ENCODE results near the gene IFI44. TPM values are rescaled to one million over a fixed set of nuclear protein-coding genes. Genes with fewer than 3 reads are reported as not detected.

IFI44 gene
- total and polyA plus RNA-seq, 2 experiments from 2014 or later: not detected

GRCh38 chr1:78601068-78601467 lies 48.6 kb upstream of the IFI44 start:
- Histone ChIP-seq H3K27ac (ENCODE audit: low read depth) (no peak overlapping the region), H3K79me2 (replicated peaks; ENCODE audit: insufficient read depth) (no peaks in the 10 kb centered on the region), H4K20me1 (replicated peaks; ENCODE audit: insufficient read depth) (no peaks in the 10 kb centered on the region), H3F3A (replicated peaks; ENCODE audit: low read depth) (no peaks in the 10 kb centered on the region), H2AFZ (no peak overlapping the region), H3K4me1 (ENCODE audit: insufficient read depth) (no peaks in the 10 kb centered on the region), H3K9me2 (ENCODE audit: insufficient read depth) (no peaks in the 10 kb centered on the region), H3K4me3 (no peak overlapping the region), H3K4me2 (no peak overlapping the region), H3K27me3 (ENCODE audit: insufficient read depth) (no peaks in the 10 kb centered on the region), H3K36me3 (ENCODE audit: insufficient read depth) (no peaks in the 10 kb centered on the region)
- Mint-ChIP-seq H3K4me3 (no peak overlapping the region), H3K36me3 (ENCODE audit: low read depth) (no peaks in the 10 kb centered on the region), H3K27ac (no peak overlapping the region), H3K27me3 (ENCODE audit: insufficient read depth, low read depth, poor library complexity) (peaks cover 5% of the 10 kb centered on the region), H3K4me1 (peaks cover 3% of the 10 kb centered on the region; the same call in 1 of the 3 replicates), H3K9me3 (no peaks in the 10 kb centered on the region)
- no peak for ATAC-seq
- TF ChIP-seq REST (IDR thresholded peaks at IDR 0.05; ENCODE audit: unreplicated experiment) (no peak), ZNF114 (CRISPR knock-in tag; IDR thresholded peaks at IDR 0.05) (no peak)
- no peak for DNase-seq (ENCODE audit: low spot score)

DNA sequence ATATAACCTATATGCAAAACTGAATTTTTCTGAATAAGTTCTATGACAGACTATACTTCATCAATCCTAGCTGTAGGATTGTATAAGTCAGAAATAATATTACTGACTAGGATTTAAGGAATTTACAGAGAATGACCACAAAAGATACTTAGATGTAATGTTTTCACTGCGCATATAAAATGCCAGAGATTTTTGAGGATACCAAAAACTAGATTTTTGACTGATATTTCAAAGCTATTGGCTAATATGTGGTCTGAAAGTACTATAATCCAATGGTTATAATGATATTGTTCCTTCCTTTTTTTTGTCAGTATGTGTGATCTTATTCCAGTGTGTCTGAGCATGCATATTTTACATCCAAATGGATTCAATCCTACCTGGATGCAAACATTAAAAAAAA lies 46.4 kb upstream of the IFI44 start:
- H3K79me2 ChIP-seq (replicated peaks; ENCODE audit: insufficient read depth): no peaks in the 10 kb centered on the region
- no peaks in the 10 kb centered on the region for H3K4me1 ChIP-seq (ENCODE audit: insufficient read depth)
- Mint-ChIP-seq H3K4me1 (no peaks in the 10 kb centered on the region), H3K27me3 (ENCODE audit: insufficient read depth, low read depth, poor library complexity) (peaks cover 5% of the 10 kb centered on the region), H3K9me3 (no peaks in the 10 kb centered on the region), H3K36me3 (ENCODE audit: low read depth) (no peaks in the 10 kb centered on the region), H3K4me3 (no peak overlapping the region), H3K27ac (no peak overlapping the region)
- H3K4me3 ChIP-seq: no peak overlapping the region
- H3K4me2 ChIP-seq: no peak overlapping the region
- H4K20me1 ChIP-seq (replicated peaks; ENCODE audit: insufficient read depth): no peaks in the 10 kb centered on the region
- DNase-seq (ENCODE audit: low spot score) (no peak), ATAC-seq (no peak)
- H3K36me3 ChIP-seq (ENCODE audit: insufficient read depth): no peaks in the 10 kb centered on the region
- no peak overlapping the region for H3K27ac ChIP-seq (ENCODE audit: low read depth)
- no peaks in the 10 kb centered on the region for H3F3A ChIP-seq (replicated peaks; ENCODE audit: low read depth)
- H2AFZ ChIP-seq: no peak overlapping the region
- TF ChIP-seq ZNF114 (CRISPR knock-in tag; IDR thresholded peaks at IDR 0.05) (no peak), NANOG (IDR thresholded peaks at IDR 0.05; ENCODE audit: borderline replicate concordance) (no peak)
- TF ChIP-seq, protein P1, sequence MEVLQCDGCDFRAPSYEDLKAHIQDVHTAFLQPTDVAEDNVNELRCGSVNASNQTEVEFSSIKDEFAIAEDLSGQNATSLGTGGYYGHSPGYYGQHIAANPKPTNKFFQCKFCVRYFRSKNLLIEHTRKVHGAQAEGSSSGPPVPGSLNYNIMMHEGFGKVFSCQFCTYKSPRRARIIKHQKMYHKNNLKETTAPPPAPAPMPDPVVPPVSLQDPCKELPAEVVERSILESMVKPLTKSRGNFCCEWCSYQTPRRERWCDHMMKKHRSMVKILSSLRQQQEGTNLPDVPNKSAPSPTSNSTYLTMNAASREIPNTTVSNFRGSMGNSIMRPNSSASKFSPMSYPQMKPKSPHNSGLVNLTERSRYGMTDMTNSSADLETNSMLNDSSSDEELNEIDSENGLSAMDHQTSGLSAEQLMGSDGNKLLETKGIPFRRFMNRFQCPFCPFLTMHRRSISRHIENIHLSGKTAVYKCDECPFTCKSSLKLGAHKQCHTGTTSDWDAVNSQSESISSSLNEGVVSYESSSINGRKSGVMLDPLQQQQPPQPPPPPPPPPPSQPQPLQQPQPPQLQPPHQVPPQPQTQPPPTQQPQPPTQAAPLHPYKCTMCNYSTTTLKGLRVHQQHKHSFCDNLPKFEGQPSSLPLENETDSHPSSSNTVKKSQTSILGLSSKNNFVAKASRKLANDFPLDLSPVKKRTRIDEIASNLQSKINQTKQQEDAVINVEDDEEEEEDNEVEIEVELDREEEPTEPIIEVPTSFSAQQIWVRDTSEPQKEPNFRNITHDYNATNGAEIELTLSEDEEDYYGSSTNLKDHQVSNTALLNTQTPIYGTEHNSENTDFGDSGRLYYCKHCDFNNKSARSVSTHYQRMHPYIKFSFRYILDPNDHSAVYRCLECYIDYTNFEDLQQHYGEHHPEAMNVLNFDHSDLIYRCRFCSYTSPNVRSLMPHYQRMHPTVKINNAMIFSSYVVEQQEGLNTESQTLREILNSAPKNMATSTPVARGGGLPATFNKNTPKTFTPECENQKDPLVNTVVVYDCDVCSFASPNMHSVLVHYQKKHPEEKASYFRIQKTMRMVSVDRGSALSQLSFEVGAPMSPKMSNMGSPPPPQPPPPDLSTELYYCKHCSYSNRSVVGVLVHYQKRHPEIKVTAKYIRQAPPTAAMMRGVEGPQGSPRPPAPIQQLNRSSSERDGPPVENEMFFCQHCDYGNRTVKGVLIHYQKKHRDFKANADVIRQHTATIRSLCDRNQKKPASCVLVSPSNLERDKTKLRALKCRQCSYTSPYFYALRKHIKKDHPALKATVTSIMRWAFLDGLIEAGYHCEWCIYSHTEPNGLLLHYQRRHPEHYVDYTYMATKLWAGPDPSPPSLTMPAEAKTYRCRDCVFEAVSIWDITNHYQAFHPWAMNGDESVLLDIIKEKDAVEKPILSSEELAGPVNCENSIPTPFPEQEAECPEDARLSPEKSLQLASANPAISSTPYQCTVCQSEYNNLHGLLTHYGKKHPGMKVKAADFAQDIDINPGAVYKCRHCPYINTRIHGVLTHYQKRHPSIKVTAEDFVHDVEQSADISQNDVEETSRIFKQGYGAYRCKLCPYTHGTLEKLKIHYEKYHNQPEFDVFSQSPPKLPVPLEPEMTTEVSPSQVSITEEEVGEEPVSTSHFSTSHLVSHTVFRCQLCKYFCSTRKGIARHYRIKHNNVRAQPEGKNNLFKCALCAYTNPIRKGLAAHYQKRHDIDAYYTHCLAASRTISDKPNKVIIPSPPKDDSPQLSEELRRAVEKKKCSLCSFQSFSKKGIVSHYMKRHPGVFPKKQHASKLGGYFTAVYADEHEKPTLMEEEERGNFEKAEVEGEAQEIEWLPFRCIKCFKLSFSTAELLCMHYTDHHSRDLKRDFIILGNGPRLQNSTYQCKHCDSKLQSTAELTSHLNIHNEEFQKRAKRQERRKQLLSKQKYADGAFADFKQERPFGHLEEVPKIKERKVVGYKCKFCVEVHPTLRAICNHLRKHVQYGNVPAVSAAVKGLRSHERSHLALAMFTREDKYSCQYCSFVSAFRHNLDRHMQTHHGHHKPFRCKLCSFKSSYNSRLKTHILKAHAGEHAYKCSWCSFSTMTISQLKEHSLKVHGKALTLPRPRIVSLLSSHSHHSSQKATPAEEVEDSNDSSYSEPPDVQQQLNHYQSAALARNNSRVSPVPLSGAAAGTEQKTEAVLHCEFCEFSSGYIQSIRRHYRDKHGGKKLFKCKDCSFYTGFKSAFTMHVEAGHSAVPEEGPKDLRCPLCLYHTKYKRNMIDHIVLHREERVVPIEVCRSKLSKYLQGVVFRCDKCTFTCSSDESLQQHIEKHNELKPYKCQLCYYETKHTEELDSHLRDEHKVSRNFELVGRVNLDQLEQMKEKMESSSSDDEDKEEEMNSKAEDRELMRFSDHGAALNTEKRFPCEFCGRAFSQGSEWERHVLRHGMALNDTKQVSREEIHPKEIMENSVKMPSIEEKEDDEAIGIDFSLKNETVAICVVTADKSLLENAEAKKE (CRISPR knock-in tag; IDR thresholded peaks at IDR 0.05): no peak
- no peaks in the 10 kb centered on the region for H3K9me2 ChIP-seq (ENCODE audit: insufficient read depth)
- H3K27me3 ChIP-seq (ENCODE audit: insufficient read depth): no peaks in the 10 kb centered on the region

Measured in GM23338 (cell line).